Uterus (tissue), 4 donors: Measurements from ENCODE around the gene NUP133. TPM values are rescaled to one million over a fixed set of nuclear protein-coding genes. Genes with fewer than 3 reads are reported as not detected.

Experiments used
- DNase-seq, 2 donors: peaks; one replicate each; pipeline ENCODE4 v3.0.0-alpha.2; 2019 to 2020
- H3K27ac ChIP-seq, 2 donors: fragments of 200-600 bp; sonication (generic); 1 replicate in 1 of 2; 2 replicates in 1 of 2; pipeline ENCODE4 v1.5.1; 2016 to 2018
- H3K27me3 ChIP-seq, 2 donors: fragments of 200-600 bp; sonication (generic); one replicate each; pipeline ENCODE4 v1.5.1; 2018 to 2019; ENCODE audit warnings: control low read depth in 1 of 2
- H3K36me3 ChIP-seq, 2 donors: fragments of 200-600 bp; sonication (generic); one replicate each; pipeline ENCODE4 v1.5.1; 2019; ENCODE audit warnings: control low read depth in 1 of 2
- H3K4me1 ChIP-seq, 2 donors: fragments of 200-600 bp; sonication (generic); one replicate each; pipeline ENCODE4 v1.5.1; 2018 to 2019; ENCODE audit warnings: control low read depth in 1 of 2
- H3K4me3 ChIP-seq, 2 donors: fragments of 200-600 bp; sonication (generic); 1 replicate in 1 of 2; 2 replicates in 1 of 2; pipeline ENCODE4 v1.5.1; 2018 to 2019; ENCODE audit warnings: mild to moderate bottlenecking in 1 of 2
- H3K9me3 ChIP-seq, 2 donors: fragments of 200-600 bp; sonication (generic); one replicate each; pipeline ENCODE4 v1.5.1; 2019; ENCODE audit warnings: control low read depth in 1 of 2
- CTCF ChIP-seq, 4 experiments: fragments of 200-600 bp in 2 of 4; fragments of 450-650 bp in 2 of 4; sonication (generic) in 2 of 4; IDR thresholded peaks; one replicate each; pipeline ENCODE4 v1.5.1; 2016 to 2019; ENCODE audit warnings: antibody characterized with exemption in 4 of 4, mild to moderate bottlenecking in 2 of 4, moderate library complexity in 1 of 4
- POLR2A ChIP-seq, 2 donors: fragments of 450-650 bp; IDR thresholded peaks; one replicate each; pipeline ENCODE4 v1.6.1; 2016; ENCODE audit warnings: antibody characterized with exemption in 2 of 2, mild to moderate bottlenecking in 1 of 2, moderate library complexity in 1 of 2
- intact Hi-C: fragments of 100-400 bp; cut with DNase I; formaldehyde crosslinking; loops from one replicate; pipeline ENCODE4 v1.15.1; 2023; ENCODE audit warnings: low total_unique reads
- total RNA-seq, 4 donors: library from RNA; depleted of rRNA in 3 of 4; stranded (reverse); fragments of >200 nt in 3 of 4; gene quantifications; one replicate each; pipeline versions ENCODE4 v1.1.0 to v1.2.4, GENCODE V29; 2014 to 2023
- donor health status: DM: yes; HTN: yes; CAD: no.

Gene NUP133
- total RNA-seq, 4 donors from 2014 or later: 25.6 to 58.6 (median 37.1) TPM

GRCh38 chr1:229508823-229509337 is 739 bp upstream of the NUP133 start:
- intact Hi-C loops: no loop called here
- peak overlapping the region; percentile 83 to 97 for H3K4me3 ChIP-seq

DNA sequence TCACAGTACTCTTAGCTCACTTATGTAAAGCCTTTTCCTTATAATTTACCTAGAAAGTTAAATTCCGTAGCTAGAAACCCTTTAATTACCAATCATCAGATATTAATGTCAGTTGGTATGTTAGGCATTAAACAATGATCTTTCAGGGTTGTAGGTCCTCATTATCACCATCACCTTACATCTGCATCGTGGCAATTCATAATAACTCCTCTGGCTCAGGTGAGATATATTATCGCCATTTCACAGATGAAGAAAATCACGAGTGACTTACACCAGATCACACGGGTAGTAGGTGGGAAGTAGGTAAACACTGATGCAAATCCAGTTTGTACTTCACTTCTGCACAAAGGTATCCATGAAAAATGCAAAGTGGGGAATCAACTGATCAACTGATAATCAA is 639 bp downstream of the NUP133 start:
- Histone ChIP-seq H3K27ac (peak overlapping the region; percentile 92), H3K4me1 (peaks cover 6 to 16% of the 10 kb centered on the region in 2 donors), H3K27me3 (no peaks in the 10 kb centered on the region), H3K36me3 (no peaks in the 10 kb centered on the region), H3K4me3 (peak overlapping the region; percentile 83 to 97), H3K9me3 (no peaks in the 10 kb centered on the region)
- TF ChIP-seq POLR2A (IDR thresholded peaks at IDR 0.05) (no peak), CTCF (IDR thresholded peaks at IDR 0.05) (no peak)
- no peak for DNase-seq
- intact Hi-C loops: no loop called here

More at GRCh38 chr1:229508823-229509337, 739 bp upstream of the NUP133 start:
- DNase-seq: no peak
- TF ChIP-seq POLR2A (IDR thresholded peaks at IDR 0.05) (no peak), CTCF (IDR thresholded peaks at IDR 0.05) (no peak)
- peaks cover 6 to 16% of the 10 kb centered on the region in 2 donors for H3K4me1 ChIP-seq
- peak overlapping the region; percentile 92 for H3K27ac ChIP-seq
- H3K27me3 ChIP-seq: no peaks in the 10 kb centered on the region
- no peaks in the 10 kb centered on the region for H3K9me3 ChIP-seq
- H3K36me3 ChIP-seq: no peaks in the 10 kb centered on the region

DNA sequence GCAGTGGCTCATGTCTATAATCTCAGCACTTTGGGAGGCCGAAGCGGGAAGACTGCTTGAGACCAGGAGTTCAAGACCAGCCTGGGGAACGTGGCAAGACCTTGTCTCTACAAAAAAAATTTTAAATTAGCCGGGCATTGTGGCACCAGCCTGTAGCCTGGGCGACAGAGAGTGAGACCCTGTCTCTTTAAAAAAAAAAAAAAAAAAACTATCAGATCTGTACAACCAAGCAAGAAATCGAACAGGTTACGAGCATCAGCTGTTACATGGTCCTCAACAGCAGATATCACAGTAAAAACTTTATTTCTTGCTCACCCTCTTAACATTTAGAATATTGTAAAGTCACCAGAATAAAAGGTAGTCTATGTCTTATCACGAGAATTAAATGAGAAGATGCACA is 1.5 kb downstream of the NUP133 start:
- Histone ChIP-seq H3K27me3 (no peaks in the 10 kb centered on the region), H3K27ac (no peak overlapping the region), H3K36me3 (no peaks in the 10 kb centered on the region), H3K4me1 (peaks cover 6 to 16% of the 10 kb centered on the region in 2 donors), H3K4me3 (no peak overlapping the region), H3K9me3 (no peaks in the 10 kb centered on the region)
- TF ChIP-seq POLR2A (IDR thresholded peaks at IDR 0.05): no peak
- no peak for TF ChIP-seq CTCF (IDR thresholded peaks at IDR 0.05)
- intact Hi-C loops: no loop called here
- DNase-seq: no peak

DNA sequence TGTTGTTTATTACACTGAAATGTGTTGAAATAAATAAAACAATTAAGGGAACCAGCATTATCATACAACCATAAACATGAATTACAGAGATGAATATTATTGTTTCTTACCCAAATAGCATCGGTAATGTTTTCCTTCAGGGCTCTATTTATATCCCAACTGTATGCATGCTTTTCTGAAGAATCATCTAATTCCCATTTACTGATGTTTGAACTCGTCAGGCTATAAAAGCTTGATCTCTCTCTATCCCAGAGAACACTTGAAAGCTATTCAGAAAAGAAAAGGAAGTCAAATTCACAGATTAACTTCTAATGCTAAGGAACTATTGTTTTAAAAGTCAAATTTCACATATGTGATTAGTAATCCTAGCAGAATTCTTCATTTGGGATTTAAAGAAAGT is 12.4 kb downstream of the NUP133 start:
- TF ChIP-seq POLR2A (IDR thresholded peaks at IDR 0.05): no peak
- no peak for TF ChIP-seq CTCF (IDR thresholded peaks at IDR 0.05)
- no peaks in the 10 kb centered on the region for H3K9me3 ChIP-seq
- H3K27me3 ChIP-seq: no peaks in the 10 kb centered on the region
- H3K4me3 ChIP-seq: no peak overlapping the region
- no peak for DNase-seq
- intact Hi-C loops: no loop called here
- H3K4me1 ChIP-seq: no peaks in the 10 kb centered on the region
- no peak overlapping the region for H3K27ac ChIP-seq
- H3K36me3 ChIP-seq: no peaks in the 10 kb centered on the region

DNA sequence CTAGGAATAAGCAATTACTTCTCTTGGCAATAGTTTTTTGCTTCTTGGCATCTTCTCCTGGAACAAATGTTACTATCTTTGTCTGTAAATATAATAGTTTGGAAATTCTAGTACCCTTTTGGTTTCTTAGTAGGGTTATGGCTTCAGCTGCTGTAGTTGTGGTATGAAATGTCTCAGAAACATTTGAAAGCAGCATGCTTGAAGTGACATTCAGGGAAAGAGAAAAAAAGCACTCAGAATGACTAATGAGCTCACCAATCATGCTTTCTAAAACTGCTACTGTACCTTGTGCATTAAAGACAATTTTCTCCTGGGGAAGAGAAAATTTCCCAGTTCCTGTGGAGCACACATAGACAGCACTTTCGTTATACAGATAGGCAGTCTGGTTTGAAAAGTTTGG is 21.0 kb downstream of the NUP133 start:
- Histone ChIP-seq H3K36me3 (no peaks in the 10 kb centered on the region), H3K4me3 (no peak overlapping the region), H3K27me3 (no peaks in the 10 kb centered on the region), H3K4me1 (no peaks in the 10 kb centered on the region), H3K27ac (no peak overlapping the region), H3K9me3 (no peaks in the 10 kb centered on the region)
- DNase-seq: no peak
- intact Hi-C loops: no loop called here
- TF ChIP-seq POLR2A (IDR thresholded peaks at IDR 0.05) (no peak), CTCF (IDR thresholded peaks at IDR 0.05) (no peak)
